GM21390 (cell line): Measurements from ENCODE around the gene KRTAP4-5.
"Not testable (repeated sequence)": the region's sequence is repeated elsewhere in the genome, so short reads cannot be mapped to it uniquely, and the experiment has no call there.

Experiments used
- ATAC-seq: cut with Tn5 transposase; IDR thresholded peaks from one replicate; pipeline ENCODE4 v1.9.1; 2021; ENCODE audit not compliant: unreplicated experiment

Gene KRTAP4-5

GRCh38 chr17:41149652-41149985 is at the start of gene KRTAP4-5:
Gene KRTAP4-5, minus strand, starts transcription at chr17:41149825. Its CDS starts 58 bp downstream, at chr17:41149767.
- ATAC-seq, result no peak

GRCh38 chr17:41196068-41196467 is 46.4 kb upstream of the KRTAP4-5 start:
- no peak for ATAC-seq

GRCh38 chr17:41190328-41190727 is 40.7 kb upstream of the KRTAP4-5 start:
- no peak for ATAC-seq

GRCh38 chr17:41189837-41190318 is 40.3 kb upstream of the KRTAP4-5 start, which contains the start of gene KRTAP9-1:
Gene KRTAP9-1, plus strand, starts transcription at chr17:41189887. Its CDS starts 0 bp downstream, at chr17:41189887.
- not testable (repeated sequence) for ATAC-seq

GRCh38 chr17:41186872-41187271 is 37.2 kb upstream of the KRTAP4-5 start:
- ATAC-seq, result no peak

- no peak for ATAC-seq
Observed at GRCh38 chr17:41185001-41185400, 35.4 kb upstream of the KRTAP4-5 start.

- no peak for ATAC-seq
Observed at GRCh38 chr17:41184480-41184961, 34.9 kb upstream of the KRTAP4-5 start, which contains the start of gene KRTAP4-1. Gene KRTAP4-1, minus strand, starts transcription at chr17:41184911. Its CDS starts 57 bp downstream, at chr17:41184854.

- no peak for ATAC-seq
Observed at GRCh38 chr17:41178843-41179616, 29.4 kb upstream of the KRTAP4-5 start.

- no peak for ATAC-seq
Observed at GRCh38 chr17:41178341-41178740, 28.7 kb upstream of the KRTAP4-5 start.

GRCh38 chr17:41177727-41178271 is 28.2 kb upstream of the KRTAP4-5 start, which contains the start of gene KRTAP4-2:
Gene KRTAP4-2, minus strand, starts transcription at chr17:41178221. Its CDS starts 57 bp downstream, at chr17:41178164.
- ATAC-seq, result no peak

GRCh38 chr17:41176744-41177387 is 27.2 kb upstream of the KRTAP4-5 start:
- ATAC-seq, result no peak

GRCh38 chr17:41171886-41172285 is 22.3 kb upstream of the KRTAP4-5 start:
- no peak for ATAC-seq

GRCh38 chr17:41168121-41168520 is 18.5 kb upstream of the KRTAP4-5 start, which contains the start of gene KRTAP4-3:
Gene KRTAP4-3, minus strand, starts transcription at chr17:41168221. Its CDS starts 49 bp downstream, at chr17:41168172.
- ATAC-seq, result no peak

- ATAC-seq, result no peak
Observed at GRCh38 chr17:41167561-41167960, 17.9 kb upstream of the KRTAP4-5 start.

- no peak for ATAC-seq
Observed at GRCh38 chr17:41163828-41164227, 14.2 kb upstream of the KRTAP4-5 start.

- ATAC-seq, result no peak
Observed at GRCh38 chr17:41160648-41161047, 11.0 kb upstream of the KRTAP4-5 start, which contains the start of gene KRTAP4-4. Gene KRTAP4-4, minus strand, starts transcription at chr17:41160748. Its CDS starts 57 bp downstream, at chr17:41160691.

GRCh38 chr17:41160190-41160589 is 10.6 kb upstream of the KRTAP4-5 start:
- not testable (repeated sequence) for ATAC-seq

GRCh38 chr17:41153856-41154255 is 4.2 kb upstream of the KRTAP4-5 start:
- no peak for ATAC-seq

GRCh38 chr17:41151525-41151924 is 1.9 kb upstream of the KRTAP4-5 start:
- no peak for ATAC-seq

- no peak for ATAC-seq
Observed at GRCh38 chr17:41150026-41150425, 401 bp upstream of the KRTAP4-5 start.

- not testable (repeated sequence) for ATAC-seq
Observed at GRCh38 chr17:41148971-41149651, 514 bp downstream of the KRTAP4-5 start.
